SKM-1 treated with dmso at 0.1 percent for 144 hours (cell line): Measurements from ENCODE around the gene BANP.
"Not testable (repeated sequence)": the region's sequence is repeated elsewhere in the genome, so short reads cannot be mapped to it uniquely, and the experiment has no call there.

Experiments
- DNase-seq: peaks from one replicate; lab custom pipeline; 2025; ENCODE audit not compliant: unreplicated experiment; lab: John Stamatoyannopoulos, UW

Gene BANP

GRCh38 chr16:88026964-88027938 lies 76.0 kb downstream of the BANP start:
- no peak for DNase-seq

GRCh38 chr16:88028177-88028930 lies 77.1 kb downstream of the BANP start:
- not testable (repeated sequence) for DNase-seq

- DNase-seq = no peak
Measured at GRCh38 chr16:88030498-88030897, 79.3 kb downstream of the BANP start.

GRCh38 chr16:88030961-88031360 lies 79.7 kb downstream of the BANP start:
- DNase-seq = not testable (repeated sequence)

GRCh38 chr16:88033003-88033740 lies 81.9 kb downstream of the BANP start:
- DNase-seq = not testable (repeated sequence)

GRCh38 chr16:88034770-88035169 lies 83.5 kb downstream of the BANP start:
- DNase-seq = no peak

- DNase-seq = no peak
Measured at GRCh38 chr16:88035292-88035691, 84.1 kb downstream of the BANP start.

GRCh38 chr16:88035884-88036639 lies 84.8 kb downstream of the BANP start:
- not testable (repeated sequence) for DNase-seq

GRCh38 chr16:88036640-88036996 lies 85.4 kb downstream of the BANP start:
- not testable (repeated sequence) for DNase-seq

GRCh38 chr16:88037359-88037758 lies 86.1 kb downstream of the BANP start:
- DNase-seq = not testable (repeated sequence)

- DNase-seq = not testable (repeated sequence)
Measured at GRCh38 chr16:88037876-88038525, 86.8 kb downstream of the BANP start.

GRCh38 chr16:88038526-88038908 lies 87.3 kb downstream of the BANP start:
- DNase-seq = not testable (repeated sequence)

GRCh38 chr16:88039591-88039990 lies 88.4 kb downstream of the BANP start:
- DNase-seq = no peak

GRCh38 chr16:88040196-88040876 lies 89.1 kb downstream of the BANP start:
- not testable (repeated sequence) for DNase-seq

GRCh38 chr16:88040877-88041244 lies 89.6 kb downstream of the BANP start:
- not testable (repeated sequence) for DNase-seq

- not testable (repeated sequence) for DNase-seq
Measured at GRCh38 chr16:88041506-88041905, 90.3 kb downstream of the BANP start.

- not testable (repeated sequence) for DNase-seq
Measured at GRCh38 chr16:88041986-88042562, 90.8 kb downstream of the BANP start.

- not testable (repeated sequence) for DNase-seq
Measured at GRCh38 chr16:88043208-88043910, 92.1 kb downstream of the BANP start.
